ENCODE measurements around the gene TIMM13. TPM values are rescaled to one million over a fixed set of nuclear protein-coding genes. Genes with fewer than 3 reads are reported as not detected.

The TIMM13 gene
- total and polyA plus RNA-seq, 4 donors: 20.5 to 122 (median 106) TPM

DNA sequence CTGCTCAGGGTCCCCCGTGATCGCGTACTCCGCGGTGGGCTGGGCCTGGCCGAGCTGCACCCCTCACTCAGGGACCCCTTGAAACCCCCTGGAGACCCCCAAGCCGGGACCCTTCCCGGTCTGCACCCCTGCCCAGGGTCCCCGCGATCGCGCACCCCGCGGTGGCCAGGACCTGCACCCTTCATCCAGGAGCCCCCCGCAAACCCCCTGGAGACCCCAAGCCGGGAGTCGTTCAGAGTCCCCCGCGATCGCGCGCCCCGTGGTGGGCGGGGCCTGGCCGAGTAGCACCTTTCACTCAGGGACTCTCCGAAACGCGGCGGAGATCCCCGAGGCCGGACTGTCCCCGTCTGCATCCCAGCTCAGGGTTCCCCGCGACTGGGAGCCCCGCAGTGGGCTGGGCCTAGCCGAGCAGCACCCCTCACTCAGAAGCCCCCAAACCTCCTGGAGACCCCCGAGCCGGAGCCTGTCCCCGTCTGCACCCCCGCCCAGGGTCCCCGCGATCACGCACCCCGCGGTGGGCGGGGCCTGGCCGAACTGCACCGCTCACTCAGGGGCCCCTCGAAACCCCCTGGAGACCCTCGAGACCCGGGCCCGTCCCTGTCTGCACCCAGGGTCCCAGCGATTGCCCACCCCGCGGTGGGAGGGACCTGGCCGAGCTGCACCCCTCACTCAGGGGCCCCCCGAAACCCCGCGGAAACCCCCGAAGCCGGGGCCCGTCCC lies 28.6 kb upstream of the TIMM13 start:
- H3K27ac ChIP-seq (ENCODE audit: low read depth, low read length): no peak overlapping the region
- 0% methylated on average over 61 of the region's 62 CpGs for WGBS (ENCODE audit: insufficient coverage)

DNA sequence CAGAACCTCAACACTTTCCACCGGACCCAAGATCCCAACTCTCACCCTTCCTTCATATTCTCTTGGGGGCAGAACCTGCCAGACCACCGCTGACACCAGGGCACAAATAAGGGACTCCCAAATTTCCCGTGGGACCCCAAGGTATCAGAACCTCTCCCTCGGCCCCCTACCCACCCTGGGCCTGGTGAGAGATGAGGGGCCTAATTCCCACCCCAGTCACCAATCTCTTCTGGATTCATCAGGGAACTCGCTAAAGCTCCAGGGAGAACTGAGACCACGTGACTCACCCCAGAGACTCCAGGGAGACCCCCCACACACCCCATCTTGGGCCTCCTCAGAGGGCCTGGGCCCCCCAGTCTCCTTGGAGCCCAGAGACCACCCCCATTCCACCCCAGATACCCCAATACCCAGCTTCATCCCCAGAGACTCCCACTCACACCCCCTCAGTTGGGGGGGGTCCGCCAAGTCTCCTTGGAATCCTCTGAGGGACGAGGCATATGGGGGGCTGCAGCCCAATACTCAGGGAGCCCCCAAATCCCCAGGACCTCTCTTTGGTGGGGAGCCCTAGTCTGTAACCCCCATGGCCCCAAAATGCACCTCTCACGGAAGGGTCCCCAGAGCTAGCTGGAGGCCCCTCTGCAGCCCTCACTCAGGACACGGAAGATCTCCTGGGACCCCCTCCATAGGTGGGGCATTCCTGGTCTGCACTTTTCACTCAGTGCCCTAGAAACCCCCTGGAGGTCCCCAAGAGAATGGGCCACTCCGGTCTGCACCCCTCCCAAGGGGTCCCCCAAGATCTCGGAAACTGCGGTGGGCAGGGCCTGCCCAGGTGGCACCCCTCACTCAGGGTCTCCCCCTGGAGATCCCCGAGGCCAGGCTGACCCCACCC lies 27.8 kb upstream of the TIMM13 start:
- Histone ChIP-seq H3K4me3 (ENCODE audit: low read depth, low read length) (peak overlapping the region; percentile 73), H3K27me3 (ENCODE audit: control insufficient read depth, insufficient read depth, low read length) (no peaks in the 10 kb centered on the region), H3K9me3 (ENCODE audit: control insufficient read depth, insufficient read depth, low read length) (no peaks in the 10 kb centered on the region), H3K27ac (ENCODE audit: low read depth, low read length) (no peak overlapping the region), H3K4me1 (ENCODE audit: control insufficient read depth, insufficient read depth, low read length) (peaks cover 25% of the 10 kb centered on the region), H3K36me3 (ENCODE audit: control insufficient read depth, insufficient read depth, low read length) (peaks cover 41% of the 10 kb centered on the region)
- 51% methylated on average over 13 of the region's 14 CpGs for WGBS (ENCODE audit: insufficient coverage)
- DNase-seq (ENCODE audit: low read depth in 4 of 6, low spot score in 6 of 6): no peak

More for the DNA sequence above, 28.6 kb upstream of the TIMM13 start:
- Histone ChIP-seq H3K36me3 (ENCODE audit: control insufficient read depth, insufficient read depth, low read length) (peaks cover 33% of the 10 kb centered on the region), H3K9me3 (ENCODE audit: control insufficient read depth, insufficient read depth, low read length) (no peaks in the 10 kb centered on the region), H3K4me1 (ENCODE audit: control insufficient read depth, insufficient read depth, low read length) (peaks cover 25% of the 10 kb centered on the region), H3K4me3 (ENCODE audit: low read depth, low read length) (peak overlapping the region; percentile 73), H3K27me3 (ENCODE audit: control insufficient read depth, insufficient read depth, low read length) (no peaks in the 10 kb centered on the region)
- DNase-seq (ENCODE audit: low read depth in 4 of 6, low spot score in 6 of 6): peak in 2 of 6 donors; percentile 35 to 36

DNA sequence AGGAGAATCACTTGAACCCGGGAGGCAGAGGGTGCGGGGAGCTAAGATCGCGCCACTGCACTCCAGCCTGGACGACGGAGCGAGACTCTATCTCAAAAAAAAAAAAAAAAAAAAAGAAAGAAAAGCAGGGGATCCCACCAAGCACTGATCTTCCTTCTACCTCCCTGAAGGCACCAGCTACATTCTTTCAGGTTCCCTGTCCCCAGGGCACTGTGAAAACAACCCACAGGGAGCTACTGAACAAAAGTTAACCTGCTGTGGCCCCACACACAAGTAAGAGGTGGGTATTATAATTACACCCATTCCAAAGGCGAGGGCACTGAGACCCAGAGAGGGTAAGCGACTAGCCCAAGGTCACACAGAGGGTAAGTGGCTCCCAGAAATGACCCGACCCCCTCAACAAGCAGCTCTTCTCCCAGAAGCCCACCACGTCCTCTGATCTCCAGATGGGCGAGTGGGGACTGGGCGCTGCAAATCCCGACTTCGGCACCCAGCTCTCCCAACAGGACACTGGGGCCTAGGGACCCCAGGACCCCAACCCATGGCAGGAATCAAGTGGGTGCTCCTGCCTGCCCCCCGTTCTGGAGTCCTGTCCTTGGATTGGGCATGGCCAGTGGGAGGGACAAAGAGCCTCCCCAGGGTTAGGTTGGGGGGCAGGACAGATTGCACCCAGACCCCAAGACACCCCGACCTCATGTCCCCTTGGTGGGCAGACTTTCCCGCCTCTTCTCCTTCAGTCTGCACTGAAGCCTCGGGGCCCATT lies 27.0 kb upstream of the TIMM13 start:
- Histone ChIP-seq H3K4me1 (ENCODE audit: control insufficient read depth, insufficient read depth, low read length) (peaks cover 25% of the 10 kb centered on the region), H3K36me3 (ENCODE audit: control insufficient read depth, insufficient read depth, low read length) (peaks cover 44% of the 10 kb centered on the region), H3K9me3 (ENCODE audit: control insufficient read depth, insufficient read depth, low read length) (no peaks in the 10 kb centered on the region), H3K4me3 (ENCODE audit: low read depth, low read length) (no peak overlapping the region), H3K27me3 (ENCODE audit: control insufficient read depth, insufficient read depth, low read length) (no peaks in the 10 kb centered on the region), H3K27ac (ENCODE audit: low read depth, low read length) (no peak overlapping the region)
- no peak for DNase-seq (ENCODE audit: low read depth in 4 of 6, low spot score in 6 of 6)
- WGBS (ENCODE audit: insufficient coverage): 93% methylated on average over 11 of the region's 19 CpGs

DNA sequence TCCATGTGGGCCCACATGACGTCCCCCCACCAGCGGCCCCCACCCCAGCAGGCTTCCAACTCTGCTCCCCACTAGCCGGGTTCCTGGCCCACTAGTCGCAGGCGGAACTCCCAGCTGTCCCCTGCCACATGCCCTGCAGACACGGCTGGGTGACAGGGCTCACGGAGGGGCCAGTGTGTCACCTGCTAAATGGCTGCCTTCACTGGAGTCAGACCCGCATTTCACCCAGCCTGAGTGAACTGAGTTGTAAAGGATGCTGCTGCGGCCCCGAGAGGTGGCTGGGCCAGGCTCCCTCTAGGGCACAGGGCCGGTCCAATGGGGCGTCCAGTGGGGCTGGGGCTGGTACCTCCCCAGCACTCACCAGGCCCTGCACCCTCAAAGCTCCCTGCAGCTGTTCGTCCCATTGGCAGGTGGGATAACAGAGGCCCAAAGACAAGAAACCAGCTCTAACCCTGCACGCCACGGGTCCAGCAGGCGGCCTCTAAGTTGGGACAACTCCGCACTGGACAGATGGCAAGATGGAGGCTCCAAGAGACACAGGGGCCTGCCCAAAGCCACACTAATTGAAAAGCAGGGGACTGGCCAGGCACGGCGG lies 26.1 kb upstream of the TIMM13 start:
- DNase-seq (ENCODE audit: low read depth in 4 of 6, low spot score in 6 of 6): no peak
- 89% methylated on average over 18 of the region's 19 CpGs for WGBS (ENCODE audit: insufficient coverage)

DNA sequence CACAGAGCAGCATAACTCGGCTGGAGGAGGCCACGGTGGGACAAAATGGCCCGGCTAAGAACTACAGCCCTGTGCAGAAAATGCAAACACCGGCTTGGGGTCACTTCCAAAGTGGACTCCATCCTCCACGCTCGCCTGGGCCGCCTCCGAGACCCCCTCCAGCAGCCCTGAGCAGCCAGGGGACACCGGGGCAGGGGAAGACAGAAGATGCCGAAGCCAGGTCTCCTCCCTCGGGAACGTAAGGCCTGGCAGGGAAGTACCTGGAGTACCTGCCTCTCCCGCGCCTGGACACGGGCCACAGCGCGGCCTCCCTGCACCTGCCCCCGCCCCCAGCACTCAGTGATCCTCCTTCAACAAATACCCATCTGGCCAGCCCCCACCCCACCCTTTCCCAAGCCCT lies 24.4 kb upstream of the TIMM13 start:
- Histone ChIP-seq H3K4me1 (ENCODE audit: control insufficient read depth, insufficient read depth, low read length) (peaks cover 20% of the 10 kb centered on the region), H3K27me3 (ENCODE audit: control insufficient read depth, insufficient read depth, low read length) (no peaks in the 10 kb centered on the region), H3K27ac (ENCODE audit: low read depth, low read length) (no peak overlapping the region), H3K4me3 (ENCODE audit: low read depth, low read length) (no peak overlapping the region), H3K9me3 (ENCODE audit: control insufficient read depth, insufficient read depth, low read length) (no peaks in the 10 kb centered on the region), H3K36me3 (ENCODE audit: control insufficient read depth, insufficient read depth, low read length) (peaks cover 66% of the 10 kb centered on the region)
- no peak for DNase-seq (ENCODE audit: low read depth in 4 of 6, low spot score in 6 of 6)
- WGBS (ENCODE audit: insufficient coverage): 95% methylated on average over 18 of the region's 18 CpGs

More for the DNA sequence above, 26.1 kb upstream of the TIMM13 start:
- no peak overlapping the region for H3K27ac ChIP-seq (ENCODE audit: low read depth, low read length)
- H3K27me3 ChIP-seq (ENCODE audit: control insufficient read depth, insufficient read depth, low read length): no peaks in the 10 kb centered on the region
- peaks cover 52% of the 10 kb centered on the region for H3K36me3 ChIP-seq (ENCODE audit: control insufficient read depth, insufficient read depth, low read length)
- peaks cover 25% of the 10 kb centered on the region for H3K4me1 ChIP-seq (ENCODE audit: control insufficient read depth, insufficient read depth, low read length)
- H3K9me3 ChIP-seq (ENCODE audit: control insufficient read depth, insufficient read depth, low read length): no peaks in the 10 kb centered on the region
- H3K4me3 ChIP-seq (ENCODE audit: low read depth, low read length): no peak overlapping the region

DNA sequence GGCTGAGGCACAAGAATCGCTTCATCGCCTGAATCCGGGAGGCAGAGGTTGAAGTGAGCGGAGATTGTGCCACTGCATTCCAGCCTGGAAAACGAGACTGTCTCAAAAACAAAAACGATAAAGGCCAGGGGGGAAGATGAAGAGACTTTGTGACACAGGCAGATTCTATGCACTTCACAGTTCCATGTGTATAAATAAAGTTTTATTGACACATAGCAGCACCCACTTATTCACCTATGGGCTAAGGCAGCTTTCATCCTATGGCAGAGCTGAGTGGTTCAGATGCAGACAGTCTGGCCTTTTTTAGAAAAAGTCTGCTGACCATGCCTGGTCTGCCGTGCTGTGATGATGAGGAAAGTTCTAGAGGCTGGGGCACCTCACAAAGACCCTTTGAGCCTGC lies 23.8 kb upstream of the TIMM13 start:
- peaks cover 72% of the 10 kb centered on the region for H3K36me3 ChIP-seq (ENCODE audit: control insufficient read depth, insufficient read depth, low read length)
- H3K9me3 ChIP-seq (ENCODE audit: control insufficient read depth, insufficient read depth, low read length): no peaks in the 10 kb centered on the region
- no peak overlapping the region for H3K27ac ChIP-seq (ENCODE audit: low read depth, low read length)
- H3K27me3 ChIP-seq (ENCODE audit: control insufficient read depth, insufficient read depth, low read length): no peaks in the 10 kb centered on the region
- no peak overlapping the region for H3K4me3 ChIP-seq (ENCODE audit: low read depth, low read length)
- 96% methylated on average over 5 of the region's 7 CpGs for WGBS (ENCODE audit: insufficient coverage)
- H3K4me1 ChIP-seq (ENCODE audit: control insufficient read depth, insufficient read depth, low read length): peaks cover 20% of the 10 kb centered on the region
- DNase-seq (ENCODE audit: low read depth in 4 of 6, low spot score in 6 of 6): no peak

DNA sequence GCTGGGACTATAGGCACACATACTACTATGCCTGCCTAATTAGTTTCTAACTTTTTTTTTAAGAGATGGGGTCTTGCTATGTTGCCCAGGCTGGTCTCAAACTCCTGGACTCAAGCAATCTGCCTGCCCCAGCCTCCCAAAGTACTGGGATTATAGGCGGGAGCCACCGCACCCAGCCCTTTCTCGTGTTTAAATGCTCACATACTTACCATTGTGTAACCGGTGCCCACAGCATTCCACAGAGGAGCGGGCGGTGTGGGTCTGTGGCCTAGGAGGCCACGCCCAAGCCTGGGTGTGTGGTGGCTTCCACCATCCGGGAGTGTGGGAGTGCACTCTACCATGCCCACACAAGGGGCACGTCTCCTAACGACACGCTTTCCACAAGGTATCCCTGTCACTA lies 21.6 kb upstream of the TIMM13 start:
- Histone ChIP-seq H3K9me3 (ENCODE audit: control insufficient read depth, insufficient read depth, low read length) (no peaks in the 10 kb centered on the region), H3K4me1 (ENCODE audit: control insufficient read depth, insufficient read depth, low read length) (no peaks in the 10 kb centered on the region), H3K27ac (ENCODE audit: low read depth, low read length) (no peak overlapping the region), H3K36me3 (ENCODE audit: control insufficient read depth, insufficient read depth, low read length) (peaks cover 79% of the 10 kb centered on the region), H3K27me3 (ENCODE audit: control insufficient read depth, insufficient read depth, low read length) (no peaks in the 10 kb centered on the region), H3K4me3 (ENCODE audit: low read depth, low read length) (no peak overlapping the region)
- no peak for DNase-seq (ENCODE audit: low read depth in 4 of 6, low spot score in 6 of 6)
- WGBS (ENCODE audit: insufficient coverage): 98% methylated on average over 7 of the region's 11 CpGs

DNA sequence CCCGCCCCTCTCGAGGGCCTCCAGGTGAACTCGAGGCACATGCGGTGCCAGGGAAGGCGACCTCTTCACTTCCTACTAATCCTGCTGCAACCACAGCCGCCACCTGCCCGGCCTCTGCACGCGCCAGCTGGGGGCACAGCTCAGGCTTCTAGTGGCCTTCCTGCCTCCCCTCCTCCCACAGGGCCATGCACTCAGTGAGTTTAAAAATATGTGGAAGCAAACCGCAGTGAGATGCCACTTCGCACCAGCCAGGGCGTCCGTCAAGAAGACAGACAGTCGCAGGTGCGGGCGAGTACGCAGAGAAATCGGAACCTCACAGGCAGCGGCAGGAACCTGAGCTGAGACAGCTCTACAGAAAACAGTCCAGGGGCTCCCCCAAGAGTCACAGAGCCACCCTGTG lies 19.0 kb upstream of the TIMM13 start:
- no peak overlapping the region for H3K4me3 ChIP-seq (ENCODE audit: low read depth, low read length)
- H3K9me3 ChIP-seq (ENCODE audit: control insufficient read depth, insufficient read depth, low read length): no peaks in the 10 kb centered on the region
- peaks cover 83% of the 10 kb centered on the region for H3K36me3 ChIP-seq (ENCODE audit: control insufficient read depth, insufficient read depth, low read length)
- H3K27me3 ChIP-seq (ENCODE audit: control insufficient read depth, insufficient read depth, low read length): no peaks in the 10 kb centered on the region
- H3K27ac ChIP-seq (ENCODE audit: low read depth, low read length): no peak overlapping the region
- no peaks in the 10 kb centered on the region for H3K4me1 ChIP-seq (ENCODE audit: control insufficient read depth, insufficient read depth, low read length)
- 86% methylated on average over 11 of the region's 19 CpGs for WGBS (ENCODE audit: insufficient coverage)
- no peak for DNase-seq (ENCODE audit: low read depth in 4 of 6, low spot score in 6 of 6)

Data from spinal cord (tissue), 10 donors.